Progenitor cell of endocrine pancreas (in vitro differentiated cells): ENCODE data around the gene CCDC157. TPM values are rescaled to one million over a fixed set of nuclear protein-coding genes. Genes with fewer than 3 reads are reported as not detected.

Experiments
- DNase-seq: peaks from one replicate; pipeline ENCODE4 v3.0.0; 2021; ENCODE audit warnings: low spot score; ENCODE audit not compliant: unreplicated experiment
- H3K27ac Mint-ChIP-seq: 2 replicates; pipeline ENCODE4 v1.8.0; 2021; ENCODE audit warnings: mild to moderate bottlenecking, moderate library complexity, mixed read lengths
- H3K27me3 Mint-ChIP-seq: 2 replicates; pipeline ENCODE4 v1.8.0; 2021; ENCODE audit warnings: mixed read lengths
- H3K36me3 Mint-ChIP-seq: 2 replicates; pipeline ENCODE4 v1.8.0; 2022; ENCODE audit warnings: mixed read lengths; ENCODE audit not compliant: insufficient read depth
- H3K4me1 Mint-ChIP-seq: 2 replicates; pipeline ENCODE4 v1.8.0; 2021; ENCODE audit warnings: low read depth, mixed read lengths
- H3K4me3 Mint-ChIP-seq: 2 replicates; pipeline ENCODE4 v1.8.0; 2021; ENCODE audit warnings: low read depth, mild to moderate bottlenecking, moderate library complexity, mixed read lengths
- H3K9me3 Mint-ChIP-seq: 2 replicates; pipeline ENCODE4 v1.8.0; 2021; ENCODE audit warnings: low read depth, mixed read lengths
- total RNA-seq: library from RNA; stranded (reverse); gene quantifications from 2 replicates; pipeline ENCODE4 v1.2.1, GENCODE V29; 2021
- TF ChIP-seq, protein P1 (sequence below): fragments of 200-600 bp; sonication (generic); IDR thresholded peaks from one replicate; pipeline ENCODE4 v1.5.0; 2021; ENCODE audit warnings: antibody characterized with exemption, mild to moderate bottlenecking; ENCODE audit not compliant: unreplicated experiment

The CCDC157 gene
- total RNA-seq, 1 donor from 2014 or later, result 13.5 TPM

DNA sequence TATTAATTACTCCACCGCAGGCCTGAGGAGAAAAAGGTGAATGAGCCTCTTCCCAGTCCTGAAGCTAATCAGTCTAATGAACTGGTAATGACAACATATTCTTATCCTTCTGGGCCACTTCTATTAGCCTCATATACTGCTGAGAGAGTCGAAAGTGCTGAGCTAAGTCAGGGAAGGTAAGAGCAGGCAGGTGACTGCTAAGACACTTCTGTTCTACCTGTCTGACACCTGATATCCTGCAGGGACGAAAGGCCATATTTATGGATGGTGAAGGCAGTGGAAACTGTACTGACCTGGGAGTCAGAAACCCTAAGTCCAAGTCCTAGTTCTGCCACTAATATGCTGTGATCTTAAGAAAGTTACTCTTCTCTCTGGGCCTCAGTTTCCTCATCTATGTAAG, 33.6 kb upstream of the CCDC157 start:
- Mint-ChIP-seq H3K27ac (no peak overlapping the region), H3K27me3 (no peaks in the 10 kb centered on the region), H3K9me3 (no peaks in the 10 kb centered on the region), H3K4me3 (no peak overlapping the region), H3K36me3 (peaks cover 2% of the 10 kb centered on the region), H3K4me1 (peaks cover 22% of the 10 kb centered on the region)
- DNase-seq, result no peak
- TF ChIP-seq, protein P1, sequence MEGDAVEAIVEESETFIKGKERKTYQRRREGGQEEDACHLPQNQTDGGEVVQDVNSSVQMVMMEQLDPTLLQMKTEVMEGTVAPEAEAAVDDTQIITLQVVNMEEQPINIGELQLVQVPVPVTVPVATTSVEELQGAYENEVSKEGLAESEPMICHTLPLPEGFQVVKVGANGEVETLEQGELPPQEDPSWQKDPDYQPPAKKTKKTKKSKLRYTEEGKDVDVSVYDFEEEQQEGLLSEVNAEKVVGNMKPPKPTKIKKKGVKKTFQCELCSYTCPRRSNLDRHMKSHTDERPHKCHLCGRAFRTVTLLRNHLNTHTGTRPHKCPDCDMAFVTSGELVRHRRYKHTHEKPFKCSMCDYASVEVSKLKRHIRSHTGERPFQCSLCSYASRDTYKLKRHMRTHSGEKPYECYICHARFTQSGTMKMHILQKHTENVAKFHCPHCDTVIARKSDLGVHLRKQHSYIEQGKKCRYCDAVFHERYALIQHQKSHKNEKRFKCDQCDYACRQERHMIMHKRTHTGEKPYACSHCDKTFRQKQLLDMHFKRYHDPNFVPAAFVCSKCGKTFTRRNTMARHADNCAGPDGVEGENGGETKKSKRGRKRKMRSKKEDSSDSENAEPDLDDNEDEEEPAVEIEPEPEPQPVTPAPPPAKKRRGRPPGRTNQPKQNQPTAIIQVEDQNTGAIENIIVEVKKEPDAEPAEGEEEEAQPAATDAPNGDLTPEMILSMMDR, result no peak

DNA sequence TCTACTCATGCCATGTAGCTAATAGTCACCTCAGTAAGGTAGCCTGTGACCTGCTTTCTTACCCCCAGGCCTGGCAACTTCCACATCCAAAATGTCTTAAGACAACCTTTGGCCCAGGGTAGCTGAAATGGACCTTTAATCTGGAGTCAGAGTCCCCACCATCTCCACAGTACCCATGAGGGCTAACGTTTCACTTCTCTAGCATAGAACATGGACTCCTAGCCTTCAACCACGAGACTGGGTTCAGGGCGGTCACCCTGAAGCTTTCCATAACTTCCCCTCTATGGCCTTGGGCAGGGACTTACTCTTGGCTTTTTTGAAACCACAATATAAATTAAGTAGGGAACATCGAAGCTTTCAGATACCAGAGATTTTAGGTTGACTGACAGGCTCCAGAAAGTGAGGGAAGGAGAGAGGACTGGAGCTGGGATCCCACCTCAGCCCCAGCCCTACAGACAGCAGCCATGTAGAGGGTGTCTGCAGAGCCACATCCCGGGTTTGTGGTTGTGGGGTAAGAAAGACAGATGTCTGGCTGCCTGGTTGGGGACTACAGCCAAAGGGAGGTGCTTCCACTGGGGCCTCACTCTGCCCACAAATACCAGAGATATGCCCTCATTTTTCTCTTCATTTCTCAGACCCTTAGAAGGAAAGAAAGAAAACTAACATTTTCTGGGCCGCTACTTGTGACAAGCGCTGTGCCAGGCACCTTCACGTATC, 32.6 kb upstream of the CCDC157 start:
- H3K4me1 Mint-ChIP-seq, result peaks cover 25% of the 10 kb centered on the region
- H3K27me3 Mint-ChIP-seq, result no peaks in the 10 kb centered on the region
- no peaks in the 10 kb centered on the region for H3K9me3 Mint-ChIP-seq
- no peak for DNase-seq
- no peak overlapping the region for H3K27ac Mint-ChIP-seq
- H3K36me3 Mint-ChIP-seq, result peaks cover 2% of the 10 kb centered on the region
- TF ChIP-seq, protein P1, result no peak
- H3K4me3 Mint-ChIP-seq, result no peak overlapping the region

DNA sequence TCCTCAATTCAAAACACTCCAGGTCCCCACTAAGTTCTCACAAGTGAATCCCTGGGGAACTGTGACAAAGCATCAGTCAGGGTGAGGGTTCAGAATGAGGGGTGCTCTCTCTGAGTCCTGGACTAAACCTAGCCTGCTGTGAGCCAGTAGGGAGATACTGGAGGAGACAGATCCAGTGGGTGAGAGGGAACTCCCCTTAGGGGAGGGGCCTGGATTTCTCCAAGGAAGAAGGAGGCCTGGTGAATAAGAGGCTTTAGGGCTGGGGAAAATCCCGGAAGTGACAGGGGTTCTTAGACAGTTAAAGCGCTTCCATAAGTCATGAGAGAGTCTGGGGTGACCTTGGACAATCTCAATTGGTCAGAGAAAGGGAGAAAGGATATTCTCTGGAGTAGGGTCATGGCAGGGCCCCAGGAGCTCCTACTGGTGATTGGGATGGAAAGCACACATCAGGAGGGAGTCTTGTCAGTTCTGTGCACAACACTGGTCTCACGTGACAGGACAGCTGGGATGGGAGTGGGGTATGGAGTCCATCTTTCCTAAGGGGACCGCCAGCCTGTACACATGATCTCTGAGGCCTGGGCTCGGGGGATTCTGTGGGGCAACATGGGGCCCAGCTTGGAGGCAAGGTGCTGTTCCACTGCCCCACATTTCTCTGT, 31.6 kb upstream of the CCDC157 start:
- Mint-ChIP-seq H3K27me3 (no peaks in the 10 kb centered on the region), H3K36me3 (peaks cover 2% of the 10 kb centered on the region), H3K4me3 (peak overlapping the region; percentile 79), H3K9me3 (no peaks in the 10 kb centered on the region), H3K27ac (peak overlapping the region; percentile 80), H3K4me1 (peaks cover 25% of the 10 kb centered on the region)
- TF ChIP-seq, protein P1, result no peak
- DNase-seq, result no peak

DNA sequence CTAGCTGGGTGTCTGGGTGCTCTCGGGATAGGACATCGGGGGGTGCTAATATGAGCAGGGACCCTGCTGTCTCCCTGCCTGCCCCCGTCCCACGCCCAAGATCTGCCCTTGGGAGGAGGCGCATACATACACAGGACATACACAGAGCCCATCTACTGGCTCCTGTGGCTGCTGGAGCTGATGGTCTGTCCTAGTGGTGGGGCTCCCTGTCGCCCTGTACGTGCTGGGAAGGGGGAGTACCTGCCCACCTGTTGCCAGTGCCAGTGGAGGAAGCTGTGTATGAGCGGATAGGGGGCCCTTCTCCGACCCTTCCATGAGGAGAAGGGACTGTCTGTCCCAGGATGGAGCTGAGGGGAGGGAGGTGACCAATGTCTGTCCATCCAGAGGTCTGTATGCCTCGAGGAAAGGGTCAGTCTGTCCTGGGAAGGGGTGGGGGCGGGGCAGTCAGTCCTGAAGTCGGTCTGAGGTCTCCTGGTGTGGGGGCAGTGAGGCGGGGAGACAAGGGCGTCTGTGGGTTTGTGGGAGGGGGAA, 31.0 kb upstream of the CCDC157 start:
- H3K27ac Mint-ChIP-seq, result no peak overlapping the region
- peak overlapping the region; percentile 79 for H3K4me3 Mint-ChIP-seq
- H3K9me3 Mint-ChIP-seq, result no peaks in the 10 kb centered on the region
- H3K27me3 Mint-ChIP-seq, result no peaks in the 10 kb centered on the region
- TF ChIP-seq, protein P1, result no peak
- peaks cover 25% of the 10 kb centered on the region for H3K4me1 Mint-ChIP-seq
- no peak for DNase-seq
- H3K36me3 Mint-ChIP-seq, result peaks cover 3% of the 10 kb centered on the region

DNA sequence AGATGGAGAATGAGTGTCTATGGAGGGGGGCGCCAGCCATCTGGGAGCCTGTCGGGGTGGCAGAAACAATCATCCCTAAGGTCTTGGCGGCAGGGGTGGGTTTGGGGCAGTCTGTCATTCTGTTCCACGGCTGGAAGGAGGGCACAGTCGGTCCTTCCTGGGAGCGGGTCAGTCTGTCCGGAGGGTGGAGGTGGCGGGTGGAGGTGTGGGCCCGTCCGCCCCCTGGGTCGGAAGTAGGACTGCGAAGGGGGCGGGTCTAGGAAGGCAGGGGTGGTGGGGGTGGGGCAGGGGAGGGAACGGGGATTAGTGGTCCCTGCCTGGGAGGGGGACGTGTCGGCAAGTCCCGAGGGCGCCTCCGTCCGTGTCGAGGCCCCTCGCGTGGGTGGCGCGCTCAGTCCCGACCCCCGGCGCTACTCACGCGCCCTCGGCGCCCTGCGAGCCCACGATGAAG, 30.5 kb upstream of the CCDC157 start:
- Mint-ChIP-seq H3K9me3 (no peaks in the 10 kb centered on the region), H3K36me3 (peaks cover 3% of the 10 kb centered on the region)
- TF ChIP-seq, protein P1, result no peak

More for the DNA sequence above, 30.5 kb upstream of the CCDC157 start:
- DNase-seq, result peak; percentile 13
- H3K4me3 Mint-ChIP-seq, result peak overlapping the region; percentile 79
- peaks cover 25% of the 10 kb centered on the region for H3K4me1 Mint-ChIP-seq
- no peaks in the 10 kb centered on the region for H3K27me3 Mint-ChIP-seq
- no peak overlapping the region for H3K27ac Mint-ChIP-seq
